ENCODE measurements around the gene AKAP6.

AKAP6 gene

GRCh38 chr14:32662211-32662610, 333.1 kb downstream of the AKAP6 start:
- no peak overlapping the region for H3K4me3 ChIP-seq (ENCODE audit: low read depth, low read length)
- TF ChIP-seq, protein P1, sequence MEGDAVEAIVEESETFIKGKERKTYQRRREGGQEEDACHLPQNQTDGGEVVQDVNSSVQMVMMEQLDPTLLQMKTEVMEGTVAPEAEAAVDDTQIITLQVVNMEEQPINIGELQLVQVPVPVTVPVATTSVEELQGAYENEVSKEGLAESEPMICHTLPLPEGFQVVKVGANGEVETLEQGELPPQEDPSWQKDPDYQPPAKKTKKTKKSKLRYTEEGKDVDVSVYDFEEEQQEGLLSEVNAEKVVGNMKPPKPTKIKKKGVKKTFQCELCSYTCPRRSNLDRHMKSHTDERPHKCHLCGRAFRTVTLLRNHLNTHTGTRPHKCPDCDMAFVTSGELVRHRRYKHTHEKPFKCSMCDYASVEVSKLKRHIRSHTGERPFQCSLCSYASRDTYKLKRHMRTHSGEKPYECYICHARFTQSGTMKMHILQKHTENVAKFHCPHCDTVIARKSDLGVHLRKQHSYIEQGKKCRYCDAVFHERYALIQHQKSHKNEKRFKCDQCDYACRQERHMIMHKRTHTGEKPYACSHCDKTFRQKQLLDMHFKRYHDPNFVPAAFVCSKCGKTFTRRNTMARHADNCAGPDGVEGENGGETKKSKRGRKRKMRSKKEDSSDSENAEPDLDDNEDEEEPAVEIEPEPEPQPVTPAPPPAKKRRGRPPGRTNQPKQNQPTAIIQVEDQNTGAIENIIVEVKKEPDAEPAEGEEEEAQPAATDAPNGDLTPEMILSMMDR (IDR thresholded peaks at IDR 0.05; ENCODE audit: borderline replicate concordance, insufficient read depth, low read depth, low read length): no peak

- no peak overlapping the region for H3K4me3 ChIP-seq (ENCODE audit: low read depth, low read length)
- TF ChIP-seq, protein P1 (IDR thresholded peaks at IDR 0.05; ENCODE audit: borderline replicate concordance, insufficient read depth, low read depth, low read length): no peak
Observed at GRCh38 chr14:32666308-32666707, 337.2 kb downstream of the AKAP6 start.

- TF ChIP-seq, protein P1 (IDR thresholded peaks at IDR 0.05; ENCODE audit: borderline replicate concordance, insufficient read depth, low read depth, low read length): no peak
- H3K4me3 ChIP-seq (ENCODE audit: low read depth, low read length): no peak overlapping the region
Observed at GRCh38 chr14:32667287-32667686, 338.2 kb downstream of the AKAP6 start.

- TF ChIP-seq, protein P1 (IDR thresholded peaks at IDR 0.05; ENCODE audit: borderline replicate concordance, insufficient read depth, low read depth, low read length): no peak
Observed at GRCh38 chr14:32667791-32668190, 338.7 kb downstream of the AKAP6 start.

GRCh38 chr14:32669391-32669790, 340.3 kb downstream of the AKAP6 start:
- no peak overlapping the region for H3K4me3 ChIP-seq (ENCODE audit: low read depth, low read length)
- TF ChIP-seq, protein P1 (IDR thresholded peaks at IDR 0.05; ENCODE audit: borderline replicate concordance, insufficient read depth, low read depth, low read length): no peak

More at GRCh38 chr14:32667791-32668190, 338.7 kb downstream of the AKAP6 start:
- H3K4me3 ChIP-seq (ENCODE audit: low read depth, low read length): no peak overlapping the region

DNA sequence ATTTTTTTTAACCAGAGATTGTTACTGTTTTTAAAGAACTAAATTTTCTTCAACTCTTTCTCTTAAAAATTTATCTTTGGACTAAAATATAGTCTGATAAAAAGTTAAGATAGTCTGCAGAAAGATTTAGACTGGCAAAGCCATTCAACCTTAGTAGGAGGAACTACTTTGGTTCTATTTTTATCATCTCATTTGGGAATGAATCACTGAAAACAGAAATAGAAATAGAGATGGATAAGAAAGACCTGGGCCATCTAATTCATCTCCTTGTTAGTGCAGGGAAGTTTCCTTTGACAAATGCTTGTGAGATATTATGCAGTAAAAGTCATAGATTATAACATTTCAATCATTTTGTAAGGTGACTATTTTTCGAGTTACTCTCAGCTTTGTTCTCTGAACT, 346.3 kb downstream of the AKAP6 start:
- TF ChIP-seq, protein P1 (IDR thresholded peaks at IDR 0.05; ENCODE audit: borderline replicate concordance, insufficient read depth, low read depth, low read length): no peak
- no peak overlapping the region for H3K4me3 ChIP-seq (ENCODE audit: low read depth, low read length)

GRCh38 chr14:32677129-32677780, 348.2 kb downstream of the AKAP6 start:
- TF ChIP-seq, protein P1 (IDR thresholded peaks at IDR 0.05; ENCODE audit: borderline replicate concordance, insufficient read depth, low read depth, low read length): no peak

More at GRCh38 chr14:32677129-32677780, 348.2 kb downstream of the AKAP6 start:
- no peak overlapping the region for H3K4me3 ChIP-seq (ENCODE audit: low read depth, low read length)

Measured in GM12875 (cell line).